T-helper 2 cell treated with Interferon-gamma antibody and Interleukin-4, amounts not matched to agents 5 μg/mL and 100 μg/mL, for 36 hours (primary cell): Measurements from ENCODE around the gene ARHGAP10.

Experiments
- DNase-seq: peaks from one replicate; pipeline ENCODE4 v3.0.0; 2021; ENCODE audit warnings: low spot score
- H3K27ac Mint-ChIP-seq: one replicate; pipeline ENCODE4 v1.8.0; 2021; ENCODE audit warnings: mild to moderate bottlenecking, mixed read lengths
- H3K27me3 Mint-ChIP-seq: one replicate; pipeline ENCODE4 v1.8.0; 2021; ENCODE audit warnings: low read depth, mixed read lengths
- H3K36me3 Mint-ChIP-seq: one replicate; pipeline ENCODE4 v1.8.0; 2021; ENCODE audit warnings: low read depth, mixed read lengths
- H3K4me1 Mint-ChIP-seq: one replicate; pipeline ENCODE4 v1.8.0; 2021; ENCODE audit warnings: low read depth, mixed read lengths
- H3K4me3 Mint-ChIP-seq: one replicate; pipeline ENCODE4 v1.8.0; 2022; ENCODE audit warnings: mild to moderate bottlenecking, moderate library complexity, mixed read lengths
- H3K9me3 Mint-ChIP-seq: one replicate; pipeline ENCODE4 v1.8.0; 2021; ENCODE audit warnings: mixed read lengths

ARHGAP10 gene

GRCh38 chr4:148116264-148116663 is 384.4 kb downstream of the ARHGAP10 start:
- Mint-ChIP-seq H3K9me3 (no peaks in the 10 kb centered on the region), H3K36me3 (no peaks in the 10 kb centered on the region), H3K4me3 (no peak overlapping the region), H3K27ac (no peak overlapping the region), H3K4me1 (no peaks in the 10 kb centered on the region), H3K27me3 (no peaks in the 10 kb centered on the region)
- no peak for DNase-seq

- Mint-ChIP-seq H3K4me3 (no peak overlapping the region), H3K36me3 (no peaks in the 10 kb centered on the region), H3K27me3 (no peaks in the 10 kb centered on the region), H3K4me1 (no peaks in the 10 kb centered on the region), H3K9me3 (no peaks in the 10 kb centered on the region), H3K27ac (no peak overlapping the region)
- no peak for DNase-seq
Measured at GRCh38 chr4:148116969-148117368, 385.1 kb downstream of the ARHGAP10 start.

GRCh38 chr4:148118179-148118578 is 386.3 kb downstream of the ARHGAP10 start:
- H3K4me3 Mint-ChIP-seq, result no peak overlapping the region
- no peaks in the 10 kb centered on the region for H3K4me1 Mint-ChIP-seq
- H3K9me3 Mint-ChIP-seq, result peaks cover 2% of the 10 kb centered on the region
- no peaks in the 10 kb centered on the region for H3K36me3 Mint-ChIP-seq
- H3K27me3 Mint-ChIP-seq, result no peaks in the 10 kb centered on the region
- no peak overlapping the region for H3K27ac Mint-ChIP-seq
- DNase-seq, result no peak

- Mint-ChIP-seq H3K27me3 (no peaks in the 10 kb centered on the region), H3K36me3 (no peaks in the 10 kb centered on the region), H3K27ac (no peak overlapping the region), H3K4me3 (no peak overlapping the region), H3K4me1 (no peaks in the 10 kb centered on the region), H3K9me3 (peaks cover 7% of the 10 kb centered on the region)
- no peak for DNase-seq
Measured at GRCh38 chr4:148118633-148119032, 386.7 kb downstream of the ARHGAP10 start.

- no peak overlapping the region for H3K27ac Mint-ChIP-seq
- H3K27me3 Mint-ChIP-seq, result no peaks in the 10 kb centered on the region
- H3K9me3 Mint-ChIP-seq, result peaks cover 14% of the 10 kb centered on the region
- no peaks in the 10 kb centered on the region for H3K36me3 Mint-ChIP-seq
- H3K4me3 Mint-ChIP-seq, result no peak overlapping the region
- DNase-seq, result no peak
- H3K4me1 Mint-ChIP-seq, result no peaks in the 10 kb centered on the region
Measured at GRCh38 chr4:148120216-148120615, 388.3 kb downstream of the ARHGAP10 start.
